KMS-11 (cell line): Measurements from ENCODE around the gene SPTBN1.

ENCODE experiments used
- H2AFZ ChIP-seq: fragments of 200-600 bp; sonication (generic); 2 replicates; pipeline ENCODE4 v1.6.1; 2016; ENCODE audit warnings: antibody characterized with exemption, mixed run types, low read depth
- H3K27ac ChIP-seq: fragments of 200-600 bp; sonication (generic); 2 replicates; pipeline ENCODE4 v1.6.1; 2016; ENCODE audit warnings: mild to moderate bottlenecking, mixed run types
- H3K27me3 ChIP-seq: fragments of 200-600 bp; sonication (generic); 2 replicates; pipeline ENCODE4 v1.6.1; 2017; ENCODE audit warnings: mild to moderate bottlenecking, low read depth, mixed run types, moderate library complexity; ENCODE audit not compliant: insufficient read depth
- H3K36me3 ChIP-seq: fragments of 200-600 bp; sonication (generic); 2 replicates; pipeline ENCODE4 v1.6.1; 2017; ENCODE audit warnings: mild to moderate bottlenecking, mixed run types; ENCODE audit not compliant: insufficient read depth
- H3K4me1 ChIP-seq: fragments of 200-600 bp; sonication (generic); 2 replicates; pipeline ENCODE4 v1.6.1; 2016; ENCODE audit warnings: mild to moderate bottlenecking, low read depth, mixed run types; ENCODE audit not compliant: poor library complexity, severe bottlenecking
- H3K4me2 ChIP-seq: fragments of 200-600 bp; sonication (generic); 2 replicates; pipeline ENCODE4 v1.7.0; 2016; ENCODE audit warnings: mild to moderate bottlenecking, mixed run types
- H3K4me3 ChIP-seq: fragments of 200-600 bp; sonication (generic); IDR thresholded peaks from 2 replicates; pipeline ENCODE4 v1.6.1; 2017; ENCODE audit warnings: low read depth, low read length, mixed read lengths; ENCODE audit not compliant: insufficient read depth
- H3K79me2 ChIP-seq: fragments of 200-600 bp; sonication (generic); 2 replicates; pipeline ENCODE4 v1.6.1; 2016; ENCODE audit warnings: low read depth, mixed run types; ENCODE audit not compliant: insufficient read depth
- H3K9ac ChIP-seq: fragments of 200-600 bp; sonication (generic); 2 replicates; pipeline ENCODE4 v1.6.1; 2016; ENCODE audit warnings: mild to moderate bottlenecking, mixed run types
- H4K20me1 ChIP-seq: fragments of 200-600 bp; sonication (generic); 2 replicates; pipeline ENCODE4 v1.6.1; 2016; ENCODE audit warnings: mild to moderate bottlenecking, mixed run types; ENCODE audit not compliant: insufficient read depth
- CTCF ChIP-seq: fragments of 200-600 bp; sonication (generic); conservative IDR thresholded peaks from 2 replicates; pipeline ENCODE4 v1.6.1; 2017; ENCODE audit warnings: low read depth, mild to moderate bottlenecking, antibody characterized with exemption, low read length, moderate library complexity, mixed read lengths

Gene SPTBN1

GRCh38 chr2:54531558-54531957 is 75.4 kb downstream of the SPTBN1 start:
- Histone ChIP-seq H2AFZ (no peak overlapping the region), H3K27ac (no peak overlapping the region; the same call in 1 of the 2 replicates)

GRCh38 chr2:54534221-54534620 is 78.1 kb downstream of the SPTBN1 start:
- H3K4me2 ChIP-seq = no peak overlapping the region
- H3K27me3 ChIP-seq = no peaks in the 10 kb centered on the region
- H3K36me3 ChIP-seq = no peaks in the 10 kb centered on the region
- H4K20me1 ChIP-seq = no peaks in the 10 kb centered on the region
- no peaks in the 10 kb centered on the region; the same call in 1 of the 2 replicates for H3K79me2 ChIP-seq
- H2AFZ ChIP-seq = no peak overlapping the region
- no peak for TF ChIP-seq CTCF
- H3K4me3 ChIP-seq = no peak overlapping the region
- peaks cover 49% of the 10 kb centered on the region for H3K4me1 ChIP-seq
- no peak overlapping the region for H3K9ac ChIP-seq
- no peak overlapping the region for H3K27ac ChIP-seq

More at GRCh38 chr2:54531558-54531957, 75.4 kb downstream of the SPTBN1 start:
- no peaks in the 10 kb centered on the region for H4K20me1 ChIP-seq
- no peak overlapping the region for H3K9ac ChIP-seq
- no peaks in the 10 kb centered on the region for H3K27me3 ChIP-seq
- no peaks in the 10 kb centered on the region; the same call in 1 of the 2 replicates for H3K79me2 ChIP-seq
- peaks cover 76% of the 10 kb centered on the region for H3K4me1 ChIP-seq
- H3K4me3 ChIP-seq = no peak overlapping the region
- no peak overlapping the region for H3K4me2 ChIP-seq
- no peaks in the 10 kb centered on the region for H3K36me3 ChIP-seq
- no peak for TF ChIP-seq CTCF

GRCh38 chr2:54534625-54535024 is 78.5 kb downstream of the SPTBN1 start:
- no peaks in the 10 kb centered on the region for H3K27me3 ChIP-seq
- no peak overlapping the region for H3K4me2 ChIP-seq
- no peaks in the 10 kb centered on the region for H4K20me1 ChIP-seq
- no peaks in the 10 kb centered on the region for H3K36me3 ChIP-seq
- no peak overlapping the region for H3K9ac ChIP-seq
- H3K79me2 ChIP-seq = no peaks in the 10 kb centered on the region; the same call in 1 of the 2 replicates
- H3K4me1 ChIP-seq = peaks cover 45% of the 10 kb centered on the region
- no peak overlapping the region for H2AFZ ChIP-seq
- no peak overlapping the region for H3K27ac ChIP-seq
- TF ChIP-seq CTCF = no peak
- no peak overlapping the region for H3K4me3 ChIP-seq

- Histone ChIP-seq H2AFZ (no peak overlapping the region), H3K4me3 (no peak overlapping the region), H3K36me3 (no peaks in the 10 kb centered on the region), H3K27ac (no peak overlapping the region), H3K9ac (no peak overlapping the region), H3K4me1 (peaks cover 34% of the 10 kb centered on the region), H3K4me2 (no peak overlapping the region), H3K27me3 (no peaks in the 10 kb centered on the region), H3K79me2 (no peaks in the 10 kb centered on the region; the same call in 1 of the 2 replicates), H4K20me1 (no peaks in the 10 kb centered on the region)
- TF ChIP-seq CTCF = no peak
Measured at GRCh38 chr2:54535599-54536195, 79.6 kb downstream of the SPTBN1 start.
